HG03558 (cell line): ENCODE data around the gene NAV2.
"Not testable (repeated sequence)": the region's sequence is repeated elsewhere in the genome, so short reads cannot be mapped to it uniquely, and the experiment has no call there.

Experiments
- ATAC-seq: cut with Tn5 transposase; IDR thresholded peaks from one replicate; pipeline ENCODE4 v1.9.1; 2021; ENCODE audit warnings: moderate number of reproducible peaks; ENCODE audit not compliant: unreplicated experiment; ENCODE audit errors: extremely low read depth

Gene NAV2

GRCh38 chr11:20080032-20080685, 367.5 kb downstream of the NAV2 start:
- ATAC-seq, result no peak

DNA sequence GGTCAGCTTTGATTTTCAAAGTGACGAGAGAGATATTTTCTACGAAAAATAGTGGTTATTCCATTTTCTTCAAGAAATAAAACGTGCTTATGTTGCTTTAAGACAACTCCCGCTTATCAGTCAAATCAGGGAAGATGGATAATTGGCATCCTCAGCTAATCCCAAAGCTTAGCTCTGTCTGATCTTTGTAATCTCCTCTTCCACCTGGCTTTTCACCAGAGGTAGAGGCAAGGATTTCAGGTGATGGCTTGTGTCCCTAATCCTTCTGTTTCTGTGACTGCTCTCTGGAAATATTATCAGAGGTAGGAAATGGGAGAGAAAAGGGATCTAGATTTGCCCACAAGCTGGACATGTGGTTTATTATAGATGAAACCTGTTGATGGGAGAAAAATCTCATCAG, 368.7 kb downstream of the NAV2 start:
- ATAC-seq, result no peak

DNA sequence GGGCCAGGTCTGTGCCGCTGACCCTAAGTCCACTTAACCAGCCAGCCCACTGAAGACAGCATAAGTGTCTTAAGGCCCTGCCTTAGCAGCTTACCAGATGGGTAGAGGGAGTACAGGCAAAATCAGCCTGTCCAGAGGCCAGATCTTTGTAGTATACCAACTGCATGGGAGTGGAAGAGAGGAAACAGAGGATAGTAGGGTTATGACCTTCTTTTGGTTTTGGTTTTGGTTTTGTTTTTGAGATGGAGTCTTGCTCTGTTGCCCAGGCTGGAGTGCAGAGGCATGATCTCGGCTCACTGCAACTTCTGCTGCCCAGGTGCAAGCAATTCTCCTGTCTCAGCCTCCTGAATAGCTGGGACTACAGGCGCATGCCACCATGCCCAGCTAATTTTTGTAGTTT, 371.2 kb downstream of the NAV2 start:
- not testable (repeated sequence) for ATAC-seq

- ATAC-seq, result no peak
Measured at GRCh38 chr11:20084921-20085814, 372.5 kb downstream of the NAV2 start.

DNA sequence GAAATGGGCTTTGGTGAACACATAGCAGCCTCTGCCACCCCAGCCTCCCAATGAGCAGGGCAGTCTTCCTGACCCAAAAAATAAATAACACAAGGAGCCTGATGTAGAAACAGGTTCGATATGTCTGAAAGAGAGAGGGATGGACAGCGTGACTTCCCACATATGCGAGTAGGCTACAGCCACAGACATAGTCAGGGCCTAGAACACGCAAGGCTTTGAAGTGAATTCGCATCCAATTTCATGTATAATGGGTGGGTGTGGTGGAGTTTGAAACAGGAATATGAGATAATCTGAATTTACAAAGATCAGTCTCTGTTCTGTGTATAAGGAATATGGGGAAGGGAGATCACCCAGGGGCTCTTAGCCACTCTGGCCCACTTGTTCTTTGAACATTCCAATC, 373.3 kb downstream of the NAV2 start:
- no peak for ATAC-seq

GRCh38 chr11:20087118-20087521, 374.5 kb downstream of the NAV2 start:
- ATAC-seq, result no peak

DNA sequence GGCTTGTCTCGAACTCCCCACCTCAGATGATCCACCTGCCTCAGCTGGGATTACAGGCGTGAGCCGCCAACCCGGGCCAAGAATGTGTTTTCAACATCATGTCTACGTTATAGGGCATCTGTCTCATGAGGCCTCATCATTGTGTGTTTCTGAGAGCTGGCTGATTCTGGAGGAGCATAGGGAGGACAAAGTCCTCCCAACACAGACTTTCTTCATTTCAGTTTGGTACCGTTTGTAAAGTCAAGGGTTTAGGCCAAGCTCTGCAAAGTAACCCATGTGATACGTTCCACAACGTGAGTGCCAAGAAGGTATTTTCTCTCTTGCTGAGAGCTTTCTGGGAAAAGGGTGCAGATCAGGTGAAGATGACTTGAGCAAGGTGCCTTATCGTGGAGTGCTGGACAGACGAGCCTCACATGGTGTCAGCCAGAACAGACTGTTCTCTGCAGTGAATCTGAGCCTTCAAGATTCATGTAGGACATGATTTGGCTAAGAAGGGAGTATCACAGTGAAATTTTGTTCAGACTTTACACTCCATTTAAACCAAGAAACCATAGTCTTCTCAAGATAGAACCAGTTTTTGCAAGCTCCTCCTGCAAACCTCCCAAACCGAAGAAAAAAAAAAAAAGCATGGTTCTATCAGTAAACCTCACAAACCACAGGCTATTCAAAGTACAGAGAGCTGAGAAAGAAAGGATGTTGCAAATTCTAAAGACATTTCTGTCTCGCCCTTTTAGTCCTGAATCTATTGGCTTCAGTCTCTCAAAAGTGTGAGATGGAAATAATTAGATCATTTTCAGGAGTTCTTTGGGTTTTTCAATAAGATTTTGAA, 376.0 kb downstream of the NAV2 start:
- no peak for ATAC-seq

GRCh38 chr11:20089367-20089766, 376.7 kb downstream of the NAV2 start:
- no peak for ATAC-seq

DNA sequence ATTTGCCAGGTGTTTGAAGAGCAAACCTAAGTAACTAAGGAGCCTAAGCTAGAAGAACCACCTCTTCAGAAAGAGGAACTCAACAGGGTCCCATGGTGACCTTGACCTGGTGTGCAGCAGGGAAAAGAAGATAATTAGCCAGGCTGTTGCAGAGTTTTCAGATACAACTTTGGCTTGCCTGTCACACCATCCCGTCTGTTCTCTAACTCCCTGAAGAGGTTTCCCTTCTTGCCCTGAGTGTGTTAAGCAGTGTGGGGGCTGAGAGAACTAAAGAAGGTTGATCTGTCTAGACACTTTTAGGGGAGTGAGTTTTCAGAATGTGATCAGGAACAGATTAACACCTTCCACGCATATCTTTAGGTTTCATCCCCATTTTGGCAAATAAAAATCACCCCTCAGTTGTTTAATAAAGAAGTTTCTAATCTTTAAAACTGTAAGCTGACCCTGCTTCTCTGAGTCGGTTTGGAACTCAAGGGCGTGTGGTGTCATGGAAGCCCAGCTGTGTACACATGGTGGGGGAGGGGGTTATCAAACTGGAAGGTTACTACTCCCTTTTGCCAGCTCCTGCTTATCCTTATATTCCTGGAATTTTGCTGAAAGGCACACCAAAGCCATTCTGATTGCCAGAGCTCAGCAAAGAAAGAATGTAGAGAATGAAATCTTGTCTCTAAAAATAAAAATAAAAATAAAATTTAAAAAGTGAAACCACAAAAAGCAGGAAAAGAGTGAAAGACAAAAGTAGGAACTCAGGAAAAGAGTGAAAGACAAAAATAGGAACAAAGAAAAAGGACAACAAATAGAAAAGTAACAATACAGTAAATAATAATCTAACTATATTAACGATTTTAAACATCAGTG, 377.4 kb downstream of the NAV2 start:
- no peak for ATAC-seq

DNA sequence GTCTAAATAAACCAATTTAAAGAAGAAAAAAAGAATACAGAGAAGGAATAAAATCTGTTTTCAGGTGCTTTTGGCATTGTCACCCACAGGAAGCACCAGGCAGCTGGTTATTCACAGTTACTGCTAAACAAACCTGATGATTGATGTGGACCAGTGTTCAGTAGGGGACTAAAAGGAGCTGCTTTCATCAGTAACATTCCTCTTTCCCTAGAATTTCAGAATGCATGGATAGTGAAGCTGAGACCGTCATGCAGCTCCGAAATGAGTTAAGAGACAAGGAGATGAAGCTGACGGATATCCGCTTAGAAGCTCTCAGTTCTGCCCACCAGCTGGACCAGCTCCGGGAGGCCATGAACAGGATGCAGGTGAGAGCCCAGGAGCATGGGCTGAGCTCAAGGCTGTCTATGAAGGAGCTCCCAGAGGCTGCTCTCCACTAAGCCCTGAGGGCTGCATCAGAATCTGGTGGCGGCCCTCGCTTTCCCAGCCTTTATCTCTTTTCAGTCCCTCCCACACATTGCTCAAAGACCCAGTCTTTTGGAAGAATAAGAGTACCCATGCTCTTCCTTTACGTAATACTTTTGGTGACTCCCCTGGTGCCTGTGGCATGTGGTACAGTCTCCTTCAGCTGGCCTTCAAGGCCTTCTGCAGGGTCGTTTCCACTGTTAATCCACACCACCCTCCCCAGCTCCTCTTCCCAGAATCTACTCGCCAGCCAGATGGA, 378.2 kb downstream of the NAV2 start:
- no peak for ATAC-seq

- no peak for ATAC-seq
Measured at GRCh38 chr11:20093775-20094174, 381.1 kb downstream of the NAV2 start.

- no peak for ATAC-seq
Measured at GRCh38 chr11:20095189-20095588, 382.6 kb downstream of the NAV2 start.

- ATAC-seq, result no peak
Measured at GRCh38 chr11:20097319-20098221, 384.9 kb downstream of the NAV2 start.

DNA sequence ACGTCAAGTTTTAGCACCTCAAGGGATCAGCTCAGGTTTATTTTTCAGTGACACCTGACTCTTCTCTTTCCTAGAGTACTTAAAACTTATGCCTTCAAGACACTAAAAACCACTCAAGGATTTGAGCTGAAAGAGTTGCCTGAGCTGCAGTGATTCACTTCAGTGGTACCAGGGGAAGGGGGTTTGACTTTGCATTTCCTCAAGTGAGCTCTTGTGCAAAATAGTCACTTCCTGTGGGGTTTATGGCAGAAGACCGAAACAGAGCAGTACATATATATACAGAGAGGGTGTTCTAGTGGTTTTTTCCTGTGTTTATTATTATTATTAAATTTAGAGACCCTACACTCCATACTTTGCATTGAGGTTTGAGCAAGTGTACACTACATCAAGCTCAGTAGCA, 386.9 kb downstream of the NAV2 start:
- no peak for ATAC-seq

DNA sequence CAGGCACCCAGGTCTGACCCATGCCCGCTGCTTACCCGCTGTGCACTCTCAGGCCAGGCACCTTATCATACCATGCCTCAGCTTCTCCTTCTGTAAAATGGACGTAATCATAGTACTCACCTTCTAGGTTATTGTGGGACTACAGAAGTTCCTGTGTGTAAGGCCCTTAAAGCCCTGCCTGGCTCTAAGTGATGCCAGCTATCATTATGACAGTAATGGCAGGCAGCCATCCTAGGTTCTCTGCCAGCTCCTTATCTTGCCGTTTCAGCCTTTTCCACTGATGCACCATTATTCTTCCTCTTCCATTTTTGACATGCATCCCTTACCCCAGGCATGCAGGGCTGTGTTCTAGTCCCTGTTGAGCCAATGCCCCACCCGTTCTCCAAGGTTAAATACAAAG, 389.8 kb downstream of the NAV2 start:
- ATAC-seq, result no peak

DNA sequence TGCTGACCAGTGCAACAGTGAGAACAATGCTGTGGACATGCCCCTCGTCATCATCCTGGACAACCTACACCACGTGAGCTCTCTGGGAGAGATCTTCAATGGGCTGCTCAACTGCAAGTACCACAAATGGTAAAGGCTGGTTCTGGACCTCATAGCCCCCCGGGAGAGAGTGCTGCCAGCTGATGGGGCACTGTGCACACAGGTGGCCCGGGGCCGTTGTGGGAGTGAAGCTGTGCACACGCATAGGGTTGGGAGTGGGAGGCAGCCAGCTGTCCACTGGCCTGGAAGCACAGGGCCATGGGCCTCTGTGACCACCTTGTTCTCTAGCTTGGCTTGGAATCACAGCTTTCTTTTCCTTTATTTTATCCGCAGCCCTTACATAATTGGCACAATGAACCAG, 390.6 kb downstream of the NAV2 start:
- ATAC-seq, result no peak

DNA sequence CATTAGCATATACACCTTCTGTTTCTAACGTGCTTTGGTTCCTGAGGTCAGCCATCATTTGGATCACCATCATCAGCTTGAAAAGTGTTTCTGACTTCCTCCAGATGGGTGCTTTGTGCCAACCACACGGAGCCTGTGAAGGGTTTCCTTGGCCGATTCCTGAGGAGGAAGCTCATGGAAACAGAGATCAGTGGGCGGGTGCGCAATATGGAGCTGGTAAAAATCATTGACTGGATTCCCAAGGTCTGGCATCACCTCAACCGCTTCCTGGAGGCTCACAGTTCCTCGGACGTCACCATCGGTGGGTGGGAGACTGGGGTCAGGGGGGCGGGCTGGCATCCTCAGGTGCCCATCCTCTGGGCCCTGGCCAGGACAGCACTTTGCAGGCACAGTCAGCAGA, 392.8 kb downstream of the NAV2 start:
- no peak for ATAC-seq

- no peak for ATAC-seq
Measured at GRCh38 chr11:20109731-20110445, 397.3 kb downstream of the NAV2 start.
